Measurements from ENCODE around the gene DGKH.

- no peak for TF ChIP-seq POLR2A (IDR thresholded peaks at IDR 0.05)
- TF ChIP-seq, protein P1, sequence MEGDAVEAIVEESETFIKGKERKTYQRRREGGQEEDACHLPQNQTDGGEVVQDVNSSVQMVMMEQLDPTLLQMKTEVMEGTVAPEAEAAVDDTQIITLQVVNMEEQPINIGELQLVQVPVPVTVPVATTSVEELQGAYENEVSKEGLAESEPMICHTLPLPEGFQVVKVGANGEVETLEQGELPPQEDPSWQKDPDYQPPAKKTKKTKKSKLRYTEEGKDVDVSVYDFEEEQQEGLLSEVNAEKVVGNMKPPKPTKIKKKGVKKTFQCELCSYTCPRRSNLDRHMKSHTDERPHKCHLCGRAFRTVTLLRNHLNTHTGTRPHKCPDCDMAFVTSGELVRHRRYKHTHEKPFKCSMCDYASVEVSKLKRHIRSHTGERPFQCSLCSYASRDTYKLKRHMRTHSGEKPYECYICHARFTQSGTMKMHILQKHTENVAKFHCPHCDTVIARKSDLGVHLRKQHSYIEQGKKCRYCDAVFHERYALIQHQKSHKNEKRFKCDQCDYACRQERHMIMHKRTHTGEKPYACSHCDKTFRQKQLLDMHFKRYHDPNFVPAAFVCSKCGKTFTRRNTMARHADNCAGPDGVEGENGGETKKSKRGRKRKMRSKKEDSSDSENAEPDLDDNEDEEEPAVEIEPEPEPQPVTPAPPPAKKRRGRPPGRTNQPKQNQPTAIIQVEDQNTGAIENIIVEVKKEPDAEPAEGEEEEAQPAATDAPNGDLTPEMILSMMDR (IDR thresholded peaks at IDR 0.05): no peak
- TF ChIP-seq POLR2AphosphoS5 (IDR thresholded peaks at IDR 0.05): no peak
Observed at GRCh38 chr13:42066542-42066941, 18.1 kb downstream of the DGKH start.

All from prostate gland (tissue), 2 donors.